GM21717 (cell line): ENCODE measurements around the gene DCC.

ENCODE experiments used
- ATAC-seq: cut with Tn5 transposase; IDR thresholded peaks from one replicate; pipeline ENCODE4 v1.9.1; 2021; ENCODE audit warnings: mild to moderate bottlenecking, moderate library complexity; ENCODE audit not compliant: unreplicated experiment

The DCC gene

DNA sequence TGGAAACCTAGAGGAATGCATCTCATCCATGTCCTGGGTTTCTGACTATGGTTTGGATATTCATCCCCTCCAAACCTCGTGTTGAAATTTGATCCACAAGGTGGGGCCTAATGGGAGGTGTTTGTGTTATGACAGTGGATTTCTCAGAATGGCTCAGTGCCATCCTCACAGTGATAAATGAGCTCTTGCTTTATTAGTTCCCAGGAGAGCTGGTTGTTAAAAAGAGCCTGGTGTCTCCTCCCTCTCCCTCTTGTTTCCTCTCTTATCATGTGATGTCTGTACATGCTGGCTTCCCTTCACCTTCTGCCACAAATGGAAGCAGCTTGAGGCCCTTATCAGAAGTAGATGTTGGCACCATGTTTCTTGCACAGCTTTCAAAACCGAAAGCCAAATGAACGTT lies 424.3 kb downstream of the DCC start:
- ATAC-seq: no peak

DNA sequence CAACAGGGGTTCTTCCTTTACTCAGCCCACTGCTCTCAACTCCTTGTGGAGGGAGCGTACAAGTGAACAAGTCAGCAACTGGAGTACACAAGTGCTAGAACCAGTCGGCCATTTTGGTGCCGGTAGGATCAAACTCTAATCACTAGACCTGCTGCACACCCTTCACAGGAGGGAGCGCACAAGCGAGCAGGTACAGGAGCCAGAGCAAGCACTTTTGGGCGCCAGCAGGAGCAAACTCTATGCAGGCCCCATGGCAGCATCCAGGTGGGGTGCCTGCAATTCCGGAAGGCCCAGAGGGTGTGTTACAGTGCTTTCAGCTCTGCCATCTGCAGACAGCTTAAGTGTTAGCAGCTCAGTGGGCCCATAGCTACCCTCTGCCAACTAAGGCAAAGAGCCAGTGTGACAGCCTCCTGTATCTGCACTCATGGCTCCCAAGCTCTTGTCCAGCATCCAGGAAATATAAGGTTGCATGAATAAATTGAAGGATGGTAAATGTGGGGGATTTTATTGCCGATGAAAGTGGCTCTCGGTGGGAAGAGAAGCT lies 426.1 kb downstream of the DCC start:
- ATAC-seq: no peak

DNA sequence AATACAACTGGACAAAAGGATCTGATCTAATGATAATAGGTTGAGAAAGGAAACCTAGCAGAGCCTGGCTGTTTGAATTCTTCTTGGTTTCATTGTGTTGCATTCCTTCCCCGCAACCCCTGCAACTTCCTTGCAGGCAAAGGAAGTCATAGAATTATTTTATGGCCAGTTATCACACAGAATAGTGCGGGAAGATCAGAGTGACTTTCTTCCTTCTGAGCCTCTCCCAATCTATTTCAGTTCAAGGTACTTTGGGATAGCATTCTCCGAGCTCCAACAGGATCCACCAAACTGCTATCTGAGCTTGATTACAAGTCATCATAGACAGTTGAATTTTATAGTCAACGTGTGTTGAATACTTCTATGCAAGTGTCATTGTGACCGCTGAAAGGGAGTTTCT lies 441.1 kb downstream of the DCC start:
- no peak for ATAC-seq

- ATAC-seq: no peak
These were observed 451.3 kb downstream of the DCC start for GRCh38 chr18:52791321-52791720.

DNA sequence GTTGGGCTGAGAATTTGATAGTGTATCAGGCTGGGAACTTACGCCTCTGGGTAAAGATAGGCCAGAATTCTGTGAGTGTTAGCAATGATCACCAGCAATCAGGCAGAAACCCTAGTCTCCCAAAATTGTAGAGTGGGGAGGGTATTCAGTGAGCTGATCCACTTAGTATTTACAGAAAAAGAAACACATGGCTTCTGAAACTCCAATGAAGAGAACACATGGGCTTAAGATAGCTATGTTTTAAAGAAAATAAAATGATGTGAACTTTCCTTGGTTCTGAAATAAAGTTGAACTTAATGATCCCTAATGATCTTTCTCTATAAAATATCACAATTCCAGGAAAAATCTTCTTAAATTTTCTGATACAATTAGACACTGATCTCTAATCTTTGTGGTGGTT lies 472.8 kb downstream of the DCC start:
- ATAC-seq: no peak

- no peak for ATAC-seq
These were observed 473.8 kb downstream of the DCC start for GRCh38 chr18:52813635-52814416.

- no peak for ATAC-seq
These were observed 475.7 kb downstream of the DCC start for GRCh38 chr18:52815651-52816050.

GRCh38 chr18:52816121-52816520 lies 476.1 kb downstream of the DCC start:
- no peak for ATAC-seq

DNA sequence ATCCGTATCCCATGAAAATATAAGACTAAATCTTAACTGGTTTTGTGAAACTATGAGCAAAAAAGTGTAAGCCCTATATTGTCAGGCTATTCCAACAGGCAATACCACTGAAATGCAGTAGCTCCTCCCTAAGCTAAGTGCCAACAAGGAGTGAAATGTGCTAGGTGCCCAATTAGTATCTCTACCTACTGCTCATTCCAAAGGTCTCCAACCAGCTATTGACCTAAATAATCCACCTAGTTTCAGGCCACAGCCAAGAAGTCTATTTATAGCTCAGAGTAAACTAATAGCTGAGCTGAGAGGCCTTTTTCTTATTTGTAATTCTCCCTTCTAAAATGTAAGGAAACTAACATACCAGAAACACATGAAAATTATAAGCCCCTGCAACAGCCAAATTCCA lies 482.2 kb downstream of the DCC start:
- no peak for ATAC-seq

GRCh38 chr18:52824126-52824525 lies 484.1 kb downstream of the DCC start:
- ATAC-seq: no peak

DNA sequence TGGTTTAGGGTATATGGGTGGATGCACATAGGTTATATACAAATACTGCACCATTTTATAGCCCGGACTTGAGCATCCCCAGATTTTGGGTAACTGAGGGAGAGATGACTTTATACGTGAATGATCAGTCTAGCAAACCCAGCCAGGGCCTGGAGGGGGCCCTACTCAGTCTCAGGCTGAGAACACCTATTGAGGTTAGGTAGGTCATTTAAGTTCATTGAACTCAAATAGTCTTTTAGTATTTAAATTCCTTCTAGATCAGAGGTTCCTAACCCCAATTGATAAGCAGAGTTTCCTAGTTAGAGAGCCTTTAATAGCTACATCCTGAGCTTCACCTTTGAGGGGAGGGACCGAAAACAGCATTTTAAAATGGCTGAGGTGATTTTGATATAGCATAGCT lies 487.0 kb downstream of the DCC start:
- no peak for ATAC-seq

- ATAC-seq: no peak
These were observed 489.3 kb downstream of the DCC start for GRCh38 chr18:52829320-52829719.

GRCh38 chr18:52829876-52830405 lies 489.9 kb downstream of the DCC start:
- no peak for ATAC-seq

- ATAC-seq: no peak
These were observed 504.3 kb downstream of the DCC start for GRCh38 chr18:52844323-52844722.

GRCh38 chr18:52845036-52845435 lies 505.0 kb downstream of the DCC start:
- ATAC-seq: no peak

GRCh38 chr18:52850031-52850560 lies 510.1 kb downstream of the DCC start:
- no peak for ATAC-seq

GRCh38 chr18:52861558-52861957 lies 521.6 kb downstream of the DCC start:
- ATAC-seq: no peak

GRCh38 chr18:52869349-52869923 lies 529.4 kb downstream of the DCC start:
- no peak for ATAC-seq

GRCh38 chr18:52869942-52870907 lies 530.2 kb downstream of the DCC start:
- ATAC-seq: no peak

DNA sequence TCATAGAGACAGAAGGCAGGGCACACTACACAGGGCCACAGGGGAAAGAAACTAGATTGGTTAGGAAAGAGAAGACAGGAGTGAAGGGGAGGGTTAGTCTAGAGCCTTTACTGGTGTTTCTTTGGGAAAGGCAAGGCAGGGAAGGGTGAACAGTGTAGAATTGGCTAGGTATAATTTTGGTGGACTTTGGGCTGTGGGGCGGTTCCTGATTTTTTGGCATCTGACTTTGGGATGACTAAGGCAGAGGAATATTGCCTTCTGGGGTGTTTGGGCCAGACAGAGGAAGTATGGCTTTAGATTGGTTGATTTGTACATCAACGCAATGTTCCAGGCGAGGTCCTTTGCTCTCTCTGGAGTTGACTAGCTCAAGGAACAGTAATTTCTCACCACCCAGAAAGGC lies 534.8 kb downstream of the DCC start:
- no peak for ATAC-seq

GRCh38 chr18:52875725-52876124 lies 535.7 kb downstream of the DCC start:
- no peak for ATAC-seq
